ENCODE results near the gene MPC1L.

- TF ChIP-seq ZNF274 (IDR thresholded peaks at IDR 0.05; ENCODE audit: low read depth, low read length) (no peak), YY1 (IDR thresholded peaks at IDR 0.05; ENCODE audit: insufficient read depth, insufficient read length) (no peak), SUZ12 (IDR thresholded peaks at IDR 0.05; ENCODE audit: extremely low read depth, insufficient read depth, insufficient read length) (no peak)
Measured at GRCh38 chrX:40623665-40624064, 437 bp downstream of the MPC1L start.
